Natural killer cell (primary cell): ENCODE results near the gene STRIP1. TPM values are rescaled to one million over a fixed set of nuclear protein-coding genes. Genes with fewer than 3 reads are reported as not detected.

ENCODE experiments used
- ATAC-seq, 3 donors: fragments of 150-1000 bp in 2 of 3; fragments of 200-7000 bp in 1 of 3; cut with Tn5 transposase; 1 replicate in 1 of 3; 2 replicates in 2 of 3; pipeline ENCODE4 v1.10.0; 2021; ENCODE audit warnings: mild to moderate bottlenecking in 2 of 3, moderate library complexity in 2 of 3
- DNase-seq, 2 donors: peaks; one replicate each; pipeline versions ENCODE4 v3.0.0 to v3.0.0-alpha.2; 2013 to 2021; ENCODE audit warnings: mixed read lengths in 1 of 2
- H3K27ac ChIP-seq: one replicate; pipeline ENCODE4 v1.5.1; 2013; ENCODE audit warnings: mild to moderate bottlenecking, low read length
- H3K27me3 ChIP-seq: one replicate; pipeline ENCODE4 v1.6.1; 2013; ENCODE audit warnings: low read length; ENCODE audit not compliant: control insufficient read depth, insufficient read depth
- H3K36me3 ChIP-seq: one replicate; pipeline ENCODE4 v1.6.1; 2013; ENCODE audit warnings: low read length; ENCODE audit not compliant: control insufficient read depth, insufficient read depth
- H3K4me1 ChIP-seq: one replicate; pipeline ENCODE4 v1.6.1; 2013; ENCODE audit warnings: low read length; ENCODE audit not compliant: control insufficient read depth, insufficient read depth
- H3K4me3 ChIP-seq: one replicate; pipeline ENCODE4 v1.5.1; 2013; ENCODE audit warnings: low read length
- H3K9me3 ChIP-seq: one replicate; pipeline ENCODE4 v1.6.1; 2013; ENCODE audit warnings: low read length; ENCODE audit not compliant: control insufficient read depth, insufficient read depth
- H3K27ac Mint-ChIP-seq, 2 donors: one replicate each; pipeline ENCODE4 v1.8.0; 2022; ENCODE audit warnings: mild to moderate bottlenecking in 2 of 2, mixed read lengths in 2 of 2, moderate library complexity in 1 of 2
- H3K27me3 Mint-ChIP-seq, 2 donors: one replicate each; pipeline ENCODE4 v1.8.0; 2022; ENCODE audit warnings: low read depth in 2 of 2, mixed read lengths in 2 of 2
- H3K36me3 Mint-ChIP-seq: one replicate; pipeline ENCODE4 v1.8.0; 2022; ENCODE audit warnings: mixed read lengths
- H3K4me1 Mint-ChIP-seq, 2 donors: one replicate each; pipeline ENCODE4 v1.8.0; 2022; ENCODE audit warnings: mixed read lengths in 2 of 2
- H3K4me3 Mint-ChIP-seq: one replicate; pipeline ENCODE4 v1.8.0; 2022; ENCODE audit warnings: mild to moderate bottlenecking, moderate library complexity, mixed read lengths
- H3K9me3 Mint-ChIP-seq, 2 donors: one replicate each; pipeline ENCODE4 v1.8.0; 2022; ENCODE audit warnings: mixed read lengths in 2 of 2
- WGBS: methylation state at CpG from one replicate; pipeline ENCODE4 v1.1.7; 2013; ENCODE audit warnings: missing lambda C conversion rate; ENCODE audit not compliant: insufficient coverage; 5-methylcytosine and 5-hydroxymethylcytosine counted together
- intact Hi-C: fragments of 100-400 bp; cut with micrococcal nuclease; formaldehyde crosslinking; loops from one replicate; pipeline ENCODE4 v1.14.2; 2022
- total RNA-seq, 4 donors: library from RNA; stranded (reverse); fragments of 120-200 nt in 1 of 4; gene quantifications; one replicate each; pipeline versions ENCODE4 v1.2.3 to v1.2.4, GENCODE V29; 2013 to 2022
- TF ChIP-seq, protein P1 (sequence below): fragments of 200-600 bp; IDR thresholded peaks from one replicate; pipeline ENCODE4 v1.8.0; 2022; ENCODE audit warnings: antibody characterized with exemption

The STRIP1 gene
- total RNA-seq, 3 donors from 2014 or later (not counting 1 experiment from before 2014, with no cell fraction given) = 92.4 to 139 (median 130) TPM

DNA sequence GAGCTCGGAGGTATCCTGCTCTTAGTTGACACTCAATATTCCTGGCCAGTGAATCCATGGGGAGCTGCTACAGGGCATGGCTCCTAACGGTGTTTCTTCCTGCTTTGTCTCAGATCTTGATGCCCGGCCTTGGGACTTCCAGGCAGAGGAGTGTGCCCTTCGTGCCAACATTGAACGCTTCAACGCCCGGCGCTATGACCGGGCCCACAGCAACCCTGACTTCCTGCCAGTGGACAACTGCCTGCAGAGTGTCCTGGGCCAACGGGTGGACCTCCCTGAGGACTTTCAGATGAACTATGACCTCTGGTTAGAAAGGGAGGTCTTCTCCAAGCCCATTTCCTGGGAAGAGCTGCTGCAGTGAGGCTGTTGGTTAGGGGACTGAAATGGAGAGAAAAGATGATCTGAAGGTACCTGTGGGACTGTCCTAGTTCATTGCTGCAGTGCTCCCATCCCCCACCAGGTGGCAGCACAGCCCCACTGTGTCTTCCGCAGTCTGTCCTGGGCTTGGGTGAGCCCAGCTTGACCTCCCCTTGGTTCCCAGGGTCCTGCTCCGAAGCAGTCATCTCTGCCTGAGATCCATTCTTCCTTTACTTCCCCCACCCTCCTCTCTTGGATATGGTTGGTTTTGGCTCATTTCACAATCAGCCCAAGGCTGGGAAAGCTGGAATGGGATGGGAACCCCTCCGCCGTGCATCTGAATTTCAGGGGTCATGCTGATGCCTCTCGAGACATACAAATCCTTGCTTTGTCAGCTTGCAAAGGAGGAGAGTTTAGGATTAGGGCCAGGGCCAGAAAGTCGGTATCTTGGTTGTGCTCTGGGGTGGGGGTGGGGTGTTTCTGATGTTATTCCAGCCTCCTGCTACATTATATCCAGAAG lies 19.4 kb downstream of the STRIP1 start:
- Histone ChIP-seq H3K9me3 (no peaks in the 10 kb centered on the region), H3K4me1 (no peaks in the 10 kb centered on the region), H3K4me3 (no peak overlapping the region), H3K36me3 (peaks cover 83% of the 10 kb centered on the region), H3K27me3 (no peaks in the 10 kb centered on the region), H3K27ac (no peak overlapping the region)
- TF ChIP-seq, protein P1, sequence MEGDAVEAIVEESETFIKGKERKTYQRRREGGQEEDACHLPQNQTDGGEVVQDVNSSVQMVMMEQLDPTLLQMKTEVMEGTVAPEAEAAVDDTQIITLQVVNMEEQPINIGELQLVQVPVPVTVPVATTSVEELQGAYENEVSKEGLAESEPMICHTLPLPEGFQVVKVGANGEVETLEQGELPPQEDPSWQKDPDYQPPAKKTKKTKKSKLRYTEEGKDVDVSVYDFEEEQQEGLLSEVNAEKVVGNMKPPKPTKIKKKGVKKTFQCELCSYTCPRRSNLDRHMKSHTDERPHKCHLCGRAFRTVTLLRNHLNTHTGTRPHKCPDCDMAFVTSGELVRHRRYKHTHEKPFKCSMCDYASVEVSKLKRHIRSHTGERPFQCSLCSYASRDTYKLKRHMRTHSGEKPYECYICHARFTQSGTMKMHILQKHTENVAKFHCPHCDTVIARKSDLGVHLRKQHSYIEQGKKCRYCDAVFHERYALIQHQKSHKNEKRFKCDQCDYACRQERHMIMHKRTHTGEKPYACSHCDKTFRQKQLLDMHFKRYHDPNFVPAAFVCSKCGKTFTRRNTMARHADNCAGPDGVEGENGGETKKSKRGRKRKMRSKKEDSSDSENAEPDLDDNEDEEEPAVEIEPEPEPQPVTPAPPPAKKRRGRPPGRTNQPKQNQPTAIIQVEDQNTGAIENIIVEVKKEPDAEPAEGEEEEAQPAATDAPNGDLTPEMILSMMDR = peak; percentile 88
- no peak overlapping the region for H3K27ac Mint-ChIP-seq
- H3K4me1 Mint-ChIP-seq = peaks cover 0 to 2% of the 10 kb centered on the region in 2 donors
- no peaks in the 10 kb centered on the region for H3K9me3 Mint-ChIP-seq
- no peaks in the 10 kb centered on the region for H3K27me3 Mint-ChIP-seq
- peaks cover 15% of the 10 kb centered on the region for H3K36me3 Mint-ChIP-seq
- intact Hi-C loops = loop anchor here (5.0 kb wide), 1 partner anchor 54 kb away; no protein-coding TSS in a partner anchor
- no peak overlapping the region for H3K4me3 Mint-ChIP-seq
- DNase-seq (peak; percentile 65 to 81), ATAC-seq (peak; percentile 82 to 95 (median 83))
- 90% methylated on average over 16 of the region's 16 CpGs for WGBS

DNA sequence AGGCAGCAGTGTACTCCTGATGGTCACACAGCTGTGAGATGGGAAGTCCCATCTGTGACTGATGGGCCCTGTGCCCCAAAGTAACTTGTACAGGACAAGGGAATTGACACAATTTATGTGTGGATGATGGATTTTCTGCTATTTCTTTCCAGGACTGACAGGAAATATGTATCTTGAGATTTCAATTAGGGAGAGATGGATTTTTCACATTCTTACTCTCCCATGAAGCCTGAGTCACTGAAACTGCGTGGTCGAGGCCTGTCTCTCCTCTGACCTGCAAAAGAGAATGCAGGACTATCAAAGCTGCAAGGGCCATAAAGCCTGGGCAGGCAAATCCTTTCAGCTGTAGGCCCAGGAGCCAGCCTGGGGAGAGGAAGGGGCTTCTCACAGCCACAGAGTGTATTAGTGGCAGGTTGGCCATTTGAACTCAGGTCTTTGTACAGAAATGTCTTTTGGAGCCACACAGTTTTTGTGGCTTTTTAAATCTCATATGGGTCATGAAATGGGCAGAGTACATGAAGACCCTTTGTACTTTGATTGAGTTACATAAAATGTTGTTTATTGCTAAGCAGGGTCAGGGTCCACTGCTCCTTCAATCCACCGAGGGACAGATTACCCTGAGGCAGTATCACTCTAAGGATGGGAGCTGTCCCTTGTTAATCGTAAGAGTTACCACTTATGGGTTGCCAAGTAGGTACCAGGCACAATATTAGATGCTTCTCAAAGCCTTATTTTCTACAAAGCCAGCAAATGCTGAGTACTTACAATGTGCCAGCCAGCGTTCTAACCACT lies 21.3 kb downstream of the STRIP1 start:
- Histone ChIP-seq H3K27ac (no peak overlapping the region), H3K4me3 (no peak overlapping the region), H3K4me1 (no peaks in the 10 kb centered on the region), H3K36me3 (peaks cover 69% of the 10 kb centered on the region), H3K27me3 (no peaks in the 10 kb centered on the region), H3K9me3 (no peaks in the 10 kb centered on the region)
- Mint-ChIP-seq H3K27me3 (no peaks in the 10 kb centered on the region), H3K36me3 (peaks cover 14% of the 10 kb centered on the region), H3K9me3 (no peaks in the 10 kb centered on the region), H3K4me3 (no peak overlapping the region), H3K27ac (no peak overlapping the region), H3K4me1 (peaks cover 5% of the 10 kb centered on the region in 2 donors)
- DNase-seq = no peak
- no peak for ATAC-seq
- TF ChIP-seq, protein P1 = no peak
- 96% methylated on average over 5 of the region's 5 CpGs for WGBS
- intact Hi-C loops = no loop called here

DNA sequence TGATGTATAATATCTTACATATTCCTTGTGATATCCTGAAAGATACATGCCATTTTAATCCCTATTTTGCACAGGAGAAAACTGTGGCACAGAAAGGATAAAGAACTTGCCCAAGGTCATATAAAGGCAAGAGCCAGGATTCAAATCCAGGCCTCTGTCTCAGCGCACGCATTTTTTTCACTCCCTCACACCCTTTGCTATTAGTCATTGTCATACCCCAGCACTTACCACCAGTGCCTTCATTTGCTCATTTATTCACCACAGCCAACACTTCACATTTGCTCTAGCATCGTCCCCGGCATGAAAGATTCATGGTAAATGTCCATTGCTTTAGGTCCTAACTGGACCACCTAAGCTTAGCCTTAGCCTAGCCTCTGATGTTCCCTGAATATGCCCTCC lies 21.9 kb downstream of the STRIP1 start:
- ATAC-seq = no peak
- Histone ChIP-seq H3K36me3 (peaks cover 63% of the 10 kb centered on the region), H3K27ac (no peak overlapping the region), H3K4me1 (no peaks in the 10 kb centered on the region), H3K4me3 (no peak overlapping the region), H3K27me3 (no peaks in the 10 kb centered on the region), H3K9me3 (no peaks in the 10 kb centered on the region)
- H3K4me3 Mint-ChIP-seq = no peak overlapping the region
- intact Hi-C loops = no loop called here
- no peaks in the 10 kb centered on the region for H3K9me3 Mint-ChIP-seq
- TF ChIP-seq, protein P1 = no peak
- 91% methylated on average over 4 of the region's 4 CpGs for WGBS
- no peak for DNase-seq
- H3K36me3 Mint-ChIP-seq = peaks cover 14% of the 10 kb centered on the region
- no peaks in the 10 kb centered on the region for H3K27me3 Mint-ChIP-seq
- H3K27ac Mint-ChIP-seq = no peak overlapping the region
- peaks cover 5% of the 10 kb centered on the region in 2 donors for H3K4me1 Mint-ChIP-seq
